22Rv1 (cell line): ENCODE results near the gene SRSF11.
A peak's percentile ranks its signal among the peaks of the same experiment; 100 is the strongest.

ENCODE experiments used
- H3K27ac ChIP-seq: fragments of 450-650 bp; 2 replicates; pipeline ENCODE4 v1.5.1; 2017
- CTCF ChIP-seq: fragments of 450-650 bp; IDR thresholded peaks from 2 replicates; pipeline ENCODE4 v1.5.1; 2017; ENCODE audit warnings: mild to moderate bottlenecking
- ZFX ChIP-seq: fragments of 450-650 bp; IDR thresholded peaks from 2 replicates; pipeline ENCODE4 v1.6.1; 2017; ENCODE audit warnings: antibody characterized with exemption, borderline replicate concordance

The SRSF11 gene

DNA sequence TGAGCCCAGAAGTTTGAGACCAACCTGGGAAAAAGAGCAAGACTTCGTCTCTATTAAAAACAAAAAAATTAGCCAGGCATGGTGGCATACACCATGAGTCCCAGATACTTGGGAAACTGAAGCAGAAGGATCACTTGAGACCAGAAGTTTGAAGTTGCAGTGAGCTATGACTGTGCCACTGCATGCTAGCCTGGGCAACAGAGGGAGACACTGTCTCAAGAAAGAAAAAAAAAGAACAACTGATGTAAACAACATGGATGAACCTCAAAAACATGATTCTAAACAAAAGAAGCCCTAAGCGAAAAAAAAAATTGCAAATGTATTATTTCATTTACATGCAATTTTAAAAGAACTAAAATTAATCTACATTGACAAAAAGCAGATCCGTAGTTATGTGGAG lies 24.8 kb upstream of the SRSF11 start:
- TF ChIP-seq CTCF, result no peak
- no peak for TF ChIP-seq ZFX
- no peak overlapping the region for H3K27ac ChIP-seq

- no peak overlapping the region for H3K27ac ChIP-seq
- TF ChIP-seq ZFX (no peak), CTCF (no peak)
These were observed 21.1 kb upstream of the SRSF11 start for GRCh38 chr1:70200065-70200464.

DNA sequence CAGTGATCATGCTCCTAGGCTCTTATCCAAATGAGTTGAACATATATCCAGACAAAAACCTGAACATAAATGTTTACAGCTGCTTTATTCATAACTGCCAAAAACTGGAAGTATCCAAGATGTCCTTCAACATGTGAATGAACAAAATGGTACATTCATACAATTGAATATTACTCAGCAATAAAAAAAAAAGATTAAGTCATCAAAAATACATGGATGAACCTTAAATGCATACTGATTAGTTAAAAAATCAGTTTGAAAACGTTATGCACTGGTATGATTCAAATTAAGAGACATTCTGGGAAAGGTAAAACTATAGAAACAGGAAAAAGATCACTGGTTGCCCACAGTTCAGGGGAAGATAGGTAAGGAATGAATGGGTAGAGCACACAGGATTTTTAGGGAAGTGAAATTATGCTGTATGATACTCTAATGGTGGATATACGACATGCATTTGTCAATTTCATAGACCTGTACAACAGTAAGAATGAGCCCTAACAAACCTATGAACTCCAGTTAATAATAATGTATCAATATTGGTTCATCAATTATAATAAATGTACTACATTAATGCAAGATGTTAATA lies 18.9 kb upstream of the SRSF11 start:
- no peak for TF ChIP-seq CTCF
- TF ChIP-seq ZFX, result no peak
- no peak overlapping the region for H3K27ac ChIP-seq

- H3K27ac ChIP-seq, result no peak overlapping the region
- no peak for TF ChIP-seq CTCF
These were observed 17.0 kb upstream of the SRSF11 start for GRCh38 chr1:70204139-70204538.

DNA sequence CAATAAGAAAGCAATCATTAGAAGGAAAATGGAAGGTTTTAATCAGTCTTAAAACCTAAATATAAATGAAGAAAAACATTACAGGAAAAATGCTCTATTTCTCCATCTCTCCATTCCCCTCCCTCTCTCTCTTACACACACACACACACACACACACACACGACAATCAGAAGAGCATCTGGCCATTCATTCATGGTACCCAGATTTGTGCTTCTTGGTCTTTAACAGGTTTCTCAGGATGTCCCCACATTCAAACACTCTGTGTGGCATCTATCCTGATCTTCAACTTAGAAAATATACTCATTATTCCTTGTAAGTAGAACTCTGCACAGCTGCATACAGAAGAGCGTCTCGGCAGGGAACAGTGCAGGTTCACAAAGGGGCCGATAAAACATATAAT lies 16.6 kb upstream of the SRSF11 start:
- peak overlapping the region; percentile 85; the same call in 1 of the 2 replicates for H3K27ac ChIP-seq
- TF ChIP-seq ZFX, result no peak

DNA sequence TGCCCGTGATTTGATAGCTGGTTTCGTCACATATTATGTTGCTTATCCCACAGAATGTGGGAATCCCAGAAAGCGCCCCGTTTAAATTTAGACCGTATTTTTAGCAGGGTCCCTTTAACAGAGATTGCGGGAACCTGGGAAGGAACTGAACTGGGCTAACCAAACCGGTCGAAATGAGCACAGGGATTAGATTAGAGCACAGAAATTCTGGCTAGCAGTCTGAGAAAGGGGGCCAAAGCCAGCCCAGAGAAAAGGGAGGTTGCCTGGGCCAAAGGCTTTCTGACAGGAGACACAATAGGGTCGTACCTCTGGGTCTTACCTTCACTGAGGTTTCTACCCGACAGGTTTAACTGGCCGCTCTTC lies 16.1 kb upstream of the SRSF11 start:
- TF ChIP-seq ZFX, result no peak
- TF ChIP-seq CTCF, result no peak
- peak overlapping the region; percentile 85 for H3K27ac ChIP-seq

GRCh38 chr1:70205434-70206118 lies 15.6 kb upstream of the SRSF11 start, which contains the start of gene LRRC40:
Gene LRRC40, minus strand, starts transcription at chr1:70205579. Its CDS starts 39 bp downstream, at chr1:70205540.
- TF ChIP-seq ZFX, result no peak
- TF ChIP-seq CTCF, result no peak
- peak within 1 kb of the TSS; percentile 85 for H3K27ac ChIP-seq

DNA sequence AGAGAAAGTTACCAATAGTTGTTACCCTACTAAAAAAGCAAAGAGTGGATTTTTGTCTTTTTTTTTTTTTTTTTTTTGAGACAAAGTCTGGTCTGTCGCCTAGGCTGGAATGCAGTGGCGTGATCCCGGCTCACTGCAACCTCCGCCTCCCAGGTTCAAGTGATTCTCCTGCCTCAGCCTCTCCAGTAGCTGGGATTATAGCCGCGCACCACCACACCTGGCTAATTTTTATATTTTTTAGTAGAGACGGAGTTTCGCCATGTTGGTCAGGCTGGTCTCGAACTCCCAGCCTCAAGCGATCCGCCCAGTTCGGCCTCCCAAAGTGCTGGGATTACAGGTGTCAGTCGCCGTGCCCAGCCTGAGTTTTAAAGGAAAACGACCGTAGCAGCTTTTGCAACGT lies 14.3 kb upstream of the SRSF11 start:
- peak overlapping the region; percentile 85 for H3K27ac ChIP-seq
